Stimulated activated CD8-positive, alpha-beta memory T cell treated with anti-CD3 and anti-CD28 coated beads, Interleukin-7, amount 100 ng/mL, for 1 hour (primary cell): ENCODE measurements around the gene CANT1.

Source experiments
- DNase-seq, 2 donors: peaks; one replicate each; pipeline ENCODE4 v3.0.0-alpha.2; 2020; ENCODE audit warnings: low read depth in 2 of 2

The CANT1 gene

DNA sequence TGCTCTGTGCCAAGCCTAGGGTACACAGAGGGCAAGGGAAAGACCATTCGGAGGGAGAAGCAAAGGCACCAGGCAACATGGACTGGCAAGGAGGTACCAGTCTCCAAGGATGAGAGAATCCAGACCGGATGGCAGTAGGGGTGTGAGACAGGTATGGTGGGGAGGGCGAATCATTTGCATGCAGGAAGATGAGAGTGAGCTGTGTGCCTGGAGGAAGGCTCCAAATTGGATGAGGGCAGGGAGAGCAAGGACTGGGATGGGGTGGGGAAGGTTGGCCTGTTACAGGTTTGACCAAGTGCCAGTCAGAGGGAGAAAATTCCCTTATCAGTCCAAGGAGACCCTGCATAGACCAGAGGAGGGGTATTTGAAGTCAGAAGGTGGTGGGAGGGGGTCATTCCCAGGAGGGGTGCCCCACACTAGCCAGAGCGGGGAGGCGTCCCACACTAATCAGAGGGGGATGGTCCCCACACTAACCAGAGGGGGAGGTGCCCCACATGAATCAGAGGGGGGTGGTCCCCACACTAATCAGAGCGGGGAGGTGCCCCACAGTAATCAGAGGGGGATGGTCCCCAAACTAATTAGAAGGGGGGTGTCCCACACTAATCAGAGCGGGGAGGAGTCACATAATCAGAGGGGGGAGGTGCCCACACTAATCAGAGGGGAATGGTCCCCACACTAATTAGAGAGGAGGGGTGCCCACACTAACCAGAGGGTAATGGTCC, 737 bp downstream of the CANT1 start:
- no peak for DNase-seq

DNA sequence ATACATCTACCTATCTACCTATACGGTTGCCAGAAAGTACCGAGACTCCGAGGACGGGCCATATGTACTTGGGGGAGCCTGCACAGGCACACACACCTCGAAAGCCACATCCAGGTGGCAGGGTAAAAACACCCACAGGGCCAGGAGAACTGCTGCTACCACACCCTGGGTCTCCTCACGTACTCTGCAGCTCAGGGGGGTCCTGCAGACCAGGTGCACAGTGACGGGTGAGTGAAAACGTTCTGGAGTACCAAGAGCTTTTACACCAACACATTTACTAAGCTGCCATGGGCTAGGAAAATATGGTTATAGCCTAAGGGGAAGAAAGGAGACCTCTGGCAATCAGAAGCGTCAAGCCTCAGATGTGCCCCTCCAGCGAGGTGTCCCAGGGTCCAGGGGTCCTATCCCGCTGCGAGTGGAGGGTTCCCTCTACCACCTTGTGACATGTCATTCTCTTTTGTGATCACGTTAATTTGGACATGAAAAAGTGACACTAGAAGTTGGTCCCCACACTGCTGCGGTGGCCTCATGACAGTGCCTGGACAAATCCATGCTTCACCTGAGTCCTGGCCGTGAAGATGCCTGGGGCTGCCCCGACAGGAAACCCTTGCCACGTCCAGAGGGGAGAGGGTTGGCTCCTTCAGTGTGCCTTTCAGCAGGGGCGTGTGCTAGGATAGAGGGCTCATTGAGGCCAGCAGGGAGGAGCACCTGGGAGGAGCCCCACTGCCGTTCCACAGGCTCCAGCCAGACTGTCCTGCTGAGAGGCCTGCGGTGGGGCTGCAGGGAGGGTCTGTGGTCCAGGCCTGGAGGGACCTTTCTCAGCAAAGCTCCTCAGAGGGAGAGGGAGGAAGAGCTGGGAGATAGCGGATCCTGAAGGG, 1.8 kb downstream of the CANT1 start:
- DNase-seq = no peak

DNA sequence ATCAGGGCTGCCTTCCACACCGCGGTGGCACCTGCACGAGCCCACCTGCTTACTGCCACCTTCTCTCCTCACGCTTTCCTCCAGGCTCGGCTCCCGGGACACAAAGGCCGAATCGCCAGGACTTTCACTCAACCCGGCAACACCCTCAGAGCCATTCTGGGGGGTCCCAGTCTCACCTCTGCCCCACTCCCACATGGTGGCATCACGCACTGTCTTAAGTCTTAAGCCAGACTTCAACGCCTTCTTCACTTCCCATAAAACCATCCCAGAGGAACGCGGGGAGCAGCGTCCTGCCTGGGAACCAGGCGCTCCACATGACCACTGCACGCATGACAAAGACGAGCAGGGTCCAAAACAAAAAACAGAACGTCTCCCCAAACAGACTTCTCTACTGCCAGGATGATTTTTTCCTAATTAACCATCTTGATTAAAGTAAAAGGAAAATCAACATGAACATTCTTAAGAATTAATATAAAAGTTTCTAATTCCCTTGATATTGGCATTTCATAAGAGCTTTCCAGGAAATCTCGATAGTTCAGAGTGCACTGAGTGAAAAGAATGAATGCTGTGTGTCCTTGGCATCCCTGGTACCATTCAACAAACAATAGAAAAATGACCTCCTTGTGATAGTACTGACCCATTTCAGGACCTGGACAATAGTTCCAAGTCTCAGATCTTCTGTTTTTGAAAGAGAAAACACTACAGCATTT, 2.6 kb downstream of the CANT1 start:
- DNase-seq = no peak

DNA sequence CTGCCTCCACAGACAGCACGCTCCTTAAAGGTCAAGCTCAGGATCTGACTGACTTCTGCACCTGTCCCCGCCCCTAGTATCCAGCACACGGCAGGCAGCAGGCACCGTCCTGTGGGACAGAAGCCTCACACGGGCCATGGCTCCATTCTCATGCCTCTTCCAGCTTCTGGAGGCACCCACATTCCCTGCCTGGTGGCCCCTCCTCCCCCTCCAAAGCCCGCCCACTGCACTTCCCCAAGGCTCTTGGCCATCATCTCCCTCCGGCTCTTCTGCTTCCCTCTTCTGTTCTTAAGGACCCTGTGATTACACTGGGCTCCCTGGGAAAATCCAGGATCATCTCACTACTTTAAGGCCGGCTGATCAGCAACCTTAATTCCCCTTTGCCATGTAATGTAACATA, 3.5 kb downstream of the CANT1 start:
- DNase-seq = no peak

DNA sequence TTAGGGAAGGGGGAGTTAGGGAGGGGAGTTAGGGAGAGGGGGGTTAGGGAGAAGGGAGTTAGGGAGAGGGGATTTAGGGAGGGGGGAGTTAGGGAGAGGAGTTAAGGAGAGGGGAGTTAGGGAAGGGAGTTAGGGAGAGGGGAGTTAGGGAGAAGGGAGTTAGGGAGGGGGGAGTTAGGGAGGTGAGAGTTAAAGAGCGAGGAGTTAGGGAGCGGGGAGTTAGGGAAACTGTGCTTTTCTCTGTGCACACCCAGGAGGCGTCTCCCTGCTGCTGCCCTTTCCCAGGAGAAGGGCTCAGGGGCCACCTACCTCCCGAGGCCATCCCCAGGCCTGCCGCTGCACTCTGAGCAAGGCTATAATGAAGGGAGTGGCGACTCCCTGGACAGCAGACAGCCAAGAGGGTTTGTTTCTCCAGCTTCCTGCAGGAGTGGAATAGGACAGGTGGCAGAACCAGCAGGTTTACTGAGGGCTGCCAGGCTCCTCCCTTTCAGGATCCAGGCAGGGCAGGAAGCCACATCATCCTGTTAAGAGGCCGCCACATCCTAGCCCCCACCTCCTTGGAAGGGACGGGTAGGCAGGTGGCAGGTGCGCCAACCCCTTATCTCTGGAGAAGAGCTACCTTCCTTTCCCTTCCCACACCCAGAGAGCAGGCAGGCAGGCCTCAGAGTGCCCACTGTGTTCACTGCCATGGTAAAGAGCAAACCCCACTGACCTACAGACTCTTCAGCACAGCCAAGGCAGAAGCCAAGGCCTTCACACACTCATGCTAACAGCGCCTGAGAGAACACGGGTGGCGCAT, 4.3 kb downstream of the CANT1 start:
- DNase-seq = no peak

DNA sequence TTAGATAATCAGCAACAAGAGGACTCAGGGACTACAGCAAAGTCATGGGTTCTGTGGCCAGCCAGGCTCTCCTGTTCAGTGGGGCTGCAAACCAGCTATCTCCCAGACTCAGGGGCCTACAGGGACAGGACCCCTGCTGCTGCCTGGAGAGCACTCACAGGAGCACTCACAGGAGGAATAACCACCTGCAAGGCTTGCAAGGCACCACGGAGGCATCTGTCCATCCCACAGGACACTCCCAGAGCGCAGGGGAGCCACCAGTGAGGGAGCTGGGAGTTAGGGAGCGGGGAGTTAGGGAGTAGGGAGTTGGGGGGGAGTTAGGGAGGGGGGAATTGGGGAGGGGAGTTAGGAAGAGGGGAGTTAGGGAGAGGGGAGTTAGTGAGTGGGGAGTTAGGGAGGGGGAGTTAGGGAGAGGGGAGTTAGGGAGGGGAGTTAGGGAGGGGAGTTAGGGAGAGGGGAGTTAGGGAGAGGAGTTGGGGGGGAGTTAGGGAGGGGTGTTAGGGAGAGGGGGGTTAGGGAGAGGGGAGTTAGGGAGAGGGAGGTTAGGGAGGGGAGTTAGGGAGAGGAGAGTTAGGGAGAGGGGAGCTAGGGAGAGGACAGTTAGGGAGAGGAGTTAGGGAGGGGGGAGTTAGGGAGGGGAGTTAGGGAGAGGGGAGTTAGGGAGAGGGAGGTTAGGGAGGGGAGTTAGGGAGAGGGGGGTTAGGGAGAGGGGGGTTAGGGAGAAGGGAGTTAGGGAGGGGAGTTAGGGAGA, 5.7 kb downstream of the CANT1 start:
- no peak for DNase-seq

DNA sequence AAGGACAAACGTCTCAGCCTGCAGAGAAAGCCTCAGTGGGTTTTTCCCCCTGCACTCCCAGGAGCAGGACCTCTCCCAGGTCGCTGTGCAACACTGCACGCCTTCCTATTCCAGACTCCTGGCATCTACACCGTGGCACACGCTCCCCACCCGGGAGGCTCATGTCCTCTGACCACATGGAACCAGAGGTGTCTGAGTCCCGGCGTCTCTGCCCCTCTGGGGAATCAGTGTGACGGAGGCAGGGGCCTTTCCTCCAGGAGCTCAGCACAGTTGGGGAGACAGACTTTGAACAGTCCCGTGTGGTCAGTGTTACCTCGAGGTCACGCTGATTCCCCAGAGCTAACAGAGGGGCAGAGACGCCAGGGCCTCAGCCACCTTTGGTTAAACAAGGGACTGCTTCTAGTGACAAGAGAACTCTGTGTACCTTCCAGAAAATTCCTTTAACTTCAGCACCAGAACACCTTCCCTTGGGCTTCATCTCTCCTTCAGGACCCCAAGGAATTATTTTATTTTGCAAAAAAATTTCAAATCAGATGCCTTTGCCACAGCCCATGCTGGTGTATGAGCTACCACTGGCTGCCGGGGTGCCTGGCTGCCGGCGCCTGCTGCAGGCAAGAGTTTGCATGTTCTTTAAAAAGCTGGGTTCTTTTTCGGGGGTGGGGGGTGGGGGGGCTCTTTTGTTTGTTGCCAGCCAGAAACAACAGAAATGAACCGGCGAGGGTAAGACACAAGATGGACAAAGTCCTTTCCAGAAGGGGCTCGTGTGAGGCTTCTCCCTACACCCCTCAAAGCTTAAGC, 6.6 kb downstream of the CANT1 start:
- no peak for DNase-seq

DNA sequence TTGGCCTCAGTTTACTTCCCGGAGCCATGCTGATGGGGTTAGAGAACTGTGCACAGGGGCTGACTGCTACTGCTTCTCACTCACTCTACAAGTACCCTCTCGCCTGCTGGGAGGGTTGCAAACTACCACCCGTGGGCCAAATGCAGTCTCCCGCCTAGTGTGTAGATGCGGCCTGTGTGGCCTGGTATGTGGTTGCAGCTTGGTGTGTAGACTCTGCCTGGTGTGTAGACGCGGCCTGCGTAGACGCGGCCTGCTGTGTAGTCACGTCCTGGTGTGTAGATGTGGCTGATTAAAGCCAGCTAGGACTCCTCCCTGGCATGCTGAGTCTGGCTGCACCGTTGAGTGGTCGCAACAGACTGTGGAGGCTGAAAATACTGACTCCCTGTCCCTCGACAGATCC, 7.3 kb downstream of the CANT1 start:
- no peak for DNase-seq

DNA sequence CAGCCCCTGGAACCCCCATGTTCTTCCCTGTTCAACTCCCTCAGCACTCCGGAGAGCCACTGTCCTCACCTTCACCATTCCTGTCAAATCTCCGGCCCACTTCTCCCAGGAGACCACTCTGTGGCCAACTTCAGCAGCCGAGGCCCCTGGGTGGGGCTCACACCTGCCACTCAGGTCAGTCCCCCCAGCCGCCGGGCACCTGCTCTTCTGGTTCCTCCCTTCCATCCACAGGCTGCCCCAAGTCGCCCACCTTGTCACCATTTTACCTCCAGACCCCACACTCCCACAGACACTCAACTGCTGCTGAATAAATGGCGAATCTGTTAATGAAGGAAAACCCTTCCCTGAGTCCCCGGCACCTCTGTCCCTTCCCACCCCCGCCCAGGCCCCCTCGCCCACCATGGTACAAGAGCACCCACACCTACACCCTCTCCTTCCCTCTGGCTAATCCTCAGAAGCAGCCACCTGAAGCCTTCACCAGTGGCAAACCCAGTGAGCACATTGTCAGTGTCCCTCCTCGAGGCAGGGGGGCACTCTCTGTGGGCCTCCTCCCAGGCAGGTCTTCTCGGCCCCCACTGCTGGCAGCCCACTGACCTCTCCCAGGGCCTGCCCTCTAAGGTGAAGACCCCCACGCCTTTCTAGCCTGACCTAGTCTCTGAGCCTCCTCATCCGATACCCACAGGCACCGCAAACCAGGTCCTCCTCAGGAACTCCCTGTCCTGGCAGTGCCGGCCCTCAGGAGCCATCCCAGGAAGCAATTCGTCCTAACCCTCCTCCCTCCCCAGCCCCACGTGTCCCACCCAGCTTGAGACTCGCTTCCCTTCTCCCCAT, 8.2 kb downstream of the CANT1 start:
- DNase-seq = no peak

DNA sequence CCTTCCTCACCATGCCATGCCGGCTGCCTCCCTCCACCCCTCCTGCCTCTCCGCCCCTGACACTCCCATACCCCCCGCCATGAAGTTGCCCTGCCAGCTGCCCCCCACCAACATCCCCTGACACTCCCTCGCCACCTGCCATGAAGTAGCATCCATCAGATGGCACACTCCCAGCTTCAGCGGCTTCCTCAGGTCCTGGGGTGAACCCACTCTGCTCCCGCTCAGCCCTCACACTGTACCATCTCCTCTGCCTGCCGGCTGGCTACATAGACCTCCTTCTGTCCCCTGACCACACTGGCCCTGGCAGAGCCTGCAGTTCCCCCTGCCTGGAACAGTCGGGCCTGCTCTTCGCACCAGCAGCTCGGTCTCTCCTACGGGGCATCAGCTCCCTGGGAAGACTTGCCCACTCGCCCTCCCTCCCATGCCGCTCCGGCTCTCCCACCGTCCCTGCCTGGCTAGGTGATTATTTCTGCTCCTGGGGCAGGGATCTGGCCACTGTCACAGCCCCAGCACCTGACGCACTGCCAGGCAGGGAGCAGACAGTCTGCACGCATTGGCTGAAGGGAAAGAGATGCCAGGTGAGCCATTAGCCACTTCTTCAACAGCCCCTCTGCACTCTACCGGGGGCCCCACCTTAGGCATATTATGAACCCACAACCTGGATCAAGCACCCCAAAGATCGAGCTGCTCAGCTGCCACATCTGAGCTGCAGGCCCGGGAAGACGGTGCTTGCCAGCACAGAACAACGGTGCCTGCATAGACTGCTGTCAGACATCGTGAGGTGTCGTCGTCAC, 9.0 kb downstream of the CANT1 start:
- no peak for DNase-seq

DNA sequence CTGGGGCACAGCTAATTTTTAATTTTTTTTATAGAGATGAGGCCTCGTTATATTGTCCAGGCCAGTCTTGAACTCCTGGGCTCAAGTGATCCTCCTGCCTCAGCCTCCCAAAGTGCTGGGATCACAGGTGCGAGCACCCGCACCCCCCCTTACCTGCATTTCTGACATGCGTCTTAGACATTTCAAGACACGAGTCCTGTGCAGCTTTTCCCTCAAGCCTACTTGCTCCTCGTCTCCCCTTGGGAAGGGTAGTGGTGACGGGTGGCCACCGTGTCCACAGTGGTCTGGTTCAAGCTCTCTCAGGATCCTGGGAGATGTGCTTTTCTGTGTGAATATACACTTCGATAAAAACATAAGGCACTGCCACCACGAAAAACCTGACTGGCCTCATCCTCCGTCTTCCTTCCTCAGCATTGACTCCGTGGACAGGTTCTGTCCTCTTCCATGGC, 9.6 kb downstream of the CANT1 start:
- no peak for DNase-seq

DNA sequence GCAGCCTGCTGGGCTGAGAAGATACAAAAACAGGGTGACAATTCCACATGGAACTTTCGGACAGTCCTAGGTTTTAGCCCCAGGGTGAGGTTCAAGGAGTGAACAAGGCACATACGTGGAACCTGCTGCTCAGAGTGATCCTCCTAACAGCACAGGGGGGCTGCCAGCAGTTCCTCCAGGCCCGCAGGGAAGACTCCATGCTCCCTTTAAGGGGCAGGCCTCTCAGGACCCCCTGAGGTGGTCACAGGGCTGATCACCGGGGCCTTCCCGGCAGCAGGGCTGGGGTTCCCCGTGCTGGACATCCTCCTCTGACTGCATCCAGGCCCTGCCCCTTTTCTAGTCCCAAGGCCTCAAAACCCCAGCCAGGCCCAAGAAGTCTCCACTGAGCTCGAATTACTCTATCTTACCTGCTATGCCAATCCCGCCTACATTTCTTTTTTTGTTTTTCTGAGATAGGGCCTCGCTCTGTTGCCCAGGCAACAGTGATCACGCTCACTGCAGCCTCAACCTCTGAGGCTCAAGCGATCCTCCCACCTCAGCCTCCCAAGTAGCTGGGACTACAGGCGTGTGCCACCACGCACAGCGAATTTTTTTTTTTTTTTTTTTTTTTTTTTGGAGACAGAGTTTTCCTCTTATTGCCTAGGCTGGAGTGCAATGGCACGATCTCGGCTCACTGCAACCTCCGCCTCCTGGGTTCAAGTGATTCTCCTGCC, 10.4 kb downstream of the CANT1 start:
- DNase-seq = no peak

DNA sequence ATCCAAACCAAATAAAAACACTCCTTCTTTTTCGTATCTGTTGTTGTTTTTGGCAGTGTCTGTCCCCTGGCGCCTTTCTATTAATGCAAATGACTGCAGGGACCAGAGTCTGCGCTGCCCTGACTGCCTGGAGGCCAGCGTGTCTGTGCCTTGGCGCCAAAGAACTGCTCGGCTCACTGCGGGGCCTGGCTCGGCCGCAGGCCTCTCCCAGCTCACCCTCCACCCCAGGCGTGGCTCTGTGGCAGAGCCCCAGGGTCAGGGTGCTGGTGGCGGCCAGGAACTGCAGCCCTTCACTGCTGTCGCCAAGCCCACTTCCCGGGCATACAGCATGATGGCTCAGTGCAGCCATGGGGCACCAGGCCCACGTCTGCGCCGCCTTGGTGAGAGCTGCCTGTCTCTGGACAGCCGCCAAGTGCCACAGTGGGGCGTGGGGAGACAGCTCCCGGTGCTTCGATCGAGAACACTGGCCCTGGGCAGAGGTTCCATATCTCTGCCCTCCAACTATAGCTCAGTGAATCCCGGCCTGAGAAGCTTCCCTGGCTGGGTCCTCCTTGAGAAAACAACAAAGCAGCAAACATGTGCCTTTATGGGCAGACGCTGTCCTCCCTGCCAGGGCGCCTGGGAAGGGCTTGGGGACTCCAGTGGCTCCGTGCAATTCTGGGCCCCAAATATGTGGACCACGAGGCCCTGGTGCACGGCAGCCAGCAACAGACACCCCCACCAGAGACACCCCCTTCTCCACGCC, 11.1 kb downstream of the CANT1 start:
- no peak for DNase-seq

DNA sequence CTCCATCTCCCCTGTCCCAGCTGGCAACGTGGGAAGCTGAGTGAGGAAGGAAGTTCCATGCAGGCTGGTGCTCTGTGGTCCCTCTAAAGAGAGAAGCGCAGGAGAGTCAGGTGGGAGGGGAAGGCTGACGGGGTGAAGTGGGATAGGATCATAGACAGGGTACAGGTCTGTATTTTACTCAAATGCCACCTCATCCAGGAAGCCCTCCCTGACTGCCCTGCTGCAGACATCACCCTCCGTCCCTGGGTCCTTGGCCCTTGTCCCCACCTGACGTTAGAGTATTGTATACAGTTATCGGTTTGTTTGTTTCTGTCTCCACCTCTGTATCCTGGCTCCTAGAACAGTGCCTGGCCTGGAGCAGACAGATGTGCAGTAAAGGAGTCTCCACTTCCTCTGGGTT, 11.7 kb downstream of the CANT1 start:
- DNase-seq = no peak

DNA sequence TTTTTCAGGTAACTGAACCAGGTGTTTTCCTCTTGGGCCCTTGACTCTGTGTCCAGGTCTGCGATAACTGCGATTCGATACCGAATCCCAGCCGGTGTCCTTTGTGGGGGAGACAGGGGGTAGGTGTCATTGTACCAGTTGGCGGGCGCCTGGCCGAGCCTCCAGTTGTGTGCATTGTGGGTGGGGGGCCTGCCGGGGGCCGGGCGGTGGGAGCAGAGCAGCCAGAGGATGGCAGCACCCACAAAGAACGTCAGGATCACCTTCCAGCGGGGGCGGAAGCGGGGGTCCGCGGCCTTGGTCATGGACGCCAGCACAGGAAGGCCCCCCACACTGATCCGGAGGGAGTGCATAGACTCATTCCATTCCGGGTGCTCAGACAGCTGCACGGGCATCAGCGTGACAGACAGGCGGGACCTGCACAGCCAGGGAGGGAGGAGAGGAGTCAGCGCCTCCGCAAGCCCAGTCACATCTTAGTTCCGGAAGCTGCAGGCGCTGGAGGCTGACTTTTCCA, 12.3 kb downstream of the CANT1 start:
- no peak for DNase-seq

DNA sequence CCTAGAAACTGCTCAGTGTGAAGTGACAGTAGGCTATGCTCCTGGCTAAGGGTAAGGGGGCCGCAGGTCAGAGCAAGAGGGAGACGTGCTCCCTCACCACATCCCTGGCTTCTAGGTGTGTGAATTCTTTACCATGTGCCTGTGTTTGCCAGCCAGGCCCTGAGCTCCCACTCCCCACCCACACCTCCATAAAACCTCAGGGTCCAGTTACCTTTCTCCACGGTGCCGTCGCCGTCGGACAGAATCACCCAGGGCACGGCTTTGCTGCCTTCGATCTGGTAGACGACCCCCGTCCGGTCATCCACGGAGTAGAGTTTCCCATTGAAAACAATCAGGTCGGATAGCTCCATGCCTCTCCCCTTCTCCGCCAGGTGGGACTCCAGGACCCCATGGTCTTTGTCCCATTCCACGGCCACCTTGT, 12.8 kb downstream of the CANT1 start:
- DNase-seq = no peak
